PC-9 (cell line): Measurements from ENCODE around the gene AICDA. TPM values are rescaled to one million over a fixed set of nuclear protein-coding genes. Genes with fewer than 3 reads are reported as not detected.

Experiments used
- BruUV-seq: library from RNA; stranded (reverse); fragments of 400-500 nt; replicated peaks from 2 replicates; lab custom pipeline; 2021; lab: Mats Ljungman, UMichigan
- CTCF ChIA-PET: fragments of 300-600 bp; sonication (Branson Sonifier 250); formaldehyde crosslinking; loops from one replicate; lab custom pipeline; 2022; ENCODE audit warnings: antibody characterized with exemption; lab: Charles Lee
- POLR2A ChIA-PET: fragments of 300-600 bp; sonication (Branson Sonifier 250); formaldehyde crosslinking; loops from one replicate; lab custom pipeline; 2022; ENCODE audit warnings: antibody characterized with exemption; ENCODE audit not compliant: unreplicated experiment; lab: Charles Lee
- DNase-seq, 2 experiments: peaks; one replicate each; pipeline versions ENCODE4 v3.0.0 to v3.0.0-alpha.2; 2015 to 2022; ENCODE audit warnings: mixed read lengths in 1 of 2
- H2AFZ ChIP-seq: fragments of 200-600 bp; sonication (generic); 2 replicates; pipeline ENCODE4 v1.8.1; 2017; ENCODE audit warnings: antibody characterized with exemption
- H3F3A ChIP-seq: fragments of 200-600 bp; sonication (generic); 2 replicates; pipeline ENCODE4 v1.8.1; 2017; ENCODE audit warnings: antibody characterized with exemption, mild to moderate bottlenecking, low read depth; ENCODE audit not compliant: insufficient read depth
- H3K27ac ChIP-seq: fragments of 200-600 bp; sonication (generic); 2 replicates; pipeline ENCODE4 v1.6.1; 2016; ENCODE audit warnings: mixed run types
- H3K27me3 ChIP-seq: fragments of 200-600 bp; sonication (generic); 2 replicates; pipeline ENCODE4 v1.6.1; 2016; ENCODE audit warnings: low read depth, mixed run types; ENCODE audit not compliant: insufficient read depth
- H3K36me3 ChIP-seq: fragments of 200-600 bp; sonication (generic); 2 replicates; pipeline ENCODE4 v1.6.1; 2016; ENCODE audit warnings: low read depth, mixed run types
- H3K4me1 ChIP-seq: fragments of 200-600 bp; sonication (generic); replicated peaks from 2 replicates; pipeline ENCODE4 v1.6.1; 2016; ENCODE audit warnings: mixed run types; ENCODE audit not compliant: insufficient read depth
- H3K4me2 ChIP-seq: fragments of 200-600 bp; sonication (generic); 2 replicates; pipeline ENCODE4 v1.6.1; 2017; ENCODE audit warnings: mixed run types
- H3K4me3 ChIP-seq: fragments of 200-600 bp; sonication (generic); 2 replicates; pipeline ENCODE4 v1.6.1; 2016; ENCODE audit warnings: mixed run types
- H3K79me2 ChIP-seq: fragments of 200-600 bp; sonication (generic); 2 replicates; pipeline ENCODE4 v1.6.1; 2017; ENCODE audit warnings: low read depth, mixed run types
- H3K9me2 ChIP-seq: fragments of 200-600 bp; sonication (generic); 2 replicates; pipeline ENCODE4 v1.8.1; 2017; ENCODE audit warnings: mild to moderate bottlenecking; ENCODE audit not compliant: insufficient read depth
- H3K9me3 ChIP-seq: fragments of 200-600 bp; sonication (generic); 2 replicates; pipeline ENCODE4 v1.8.1; 2016; ENCODE audit warnings: low read depth; ENCODE audit not compliant: insufficient read depth
- H4K20me1 ChIP-seq: fragments of 200-600 bp; sonication (generic); 2 replicates; pipeline ENCODE4 v1.8.1; 2017; ENCODE audit not compliant: insufficient read depth
- EZH2 ChIP-seq: fragments of 200-600 bp; sonication (generic); IDR thresholded peaks from 2 replicates; pipeline ENCODE4 v1.8.0; 2017; ENCODE audit warnings: antibody characterized with exemption, low read depth
- intact Hi-C: fragments of 100-400 bp; cut with micrococcal nuclease; formaldehyde crosslinking; loops from one replicate; pipeline ENCODE4 v1.10.0; 2022; ENCODE audit not compliant: unreplicated experiment
- total RNA-seq: library from RNA; stranded (reverse); gene quantifications from 2 replicates; pipeline ENCODE4 v1.2.3, GENCODE V29; 2021
- TF ChIP-seq, protein P1 (sequence below): fragments of 200-600 bp; sonication (generic); conservative IDR thresholded peaks from 2 replicates; pipeline ENCODE4 v1.6.1; 2017; ENCODE audit warnings: mixed run types, antibody characterized with exemption, mild to moderate bottlenecking, moderate library complexity

AICDA gene
- total RNA-seq, 1 experiment from 2014 or later: not detected

DNA sequence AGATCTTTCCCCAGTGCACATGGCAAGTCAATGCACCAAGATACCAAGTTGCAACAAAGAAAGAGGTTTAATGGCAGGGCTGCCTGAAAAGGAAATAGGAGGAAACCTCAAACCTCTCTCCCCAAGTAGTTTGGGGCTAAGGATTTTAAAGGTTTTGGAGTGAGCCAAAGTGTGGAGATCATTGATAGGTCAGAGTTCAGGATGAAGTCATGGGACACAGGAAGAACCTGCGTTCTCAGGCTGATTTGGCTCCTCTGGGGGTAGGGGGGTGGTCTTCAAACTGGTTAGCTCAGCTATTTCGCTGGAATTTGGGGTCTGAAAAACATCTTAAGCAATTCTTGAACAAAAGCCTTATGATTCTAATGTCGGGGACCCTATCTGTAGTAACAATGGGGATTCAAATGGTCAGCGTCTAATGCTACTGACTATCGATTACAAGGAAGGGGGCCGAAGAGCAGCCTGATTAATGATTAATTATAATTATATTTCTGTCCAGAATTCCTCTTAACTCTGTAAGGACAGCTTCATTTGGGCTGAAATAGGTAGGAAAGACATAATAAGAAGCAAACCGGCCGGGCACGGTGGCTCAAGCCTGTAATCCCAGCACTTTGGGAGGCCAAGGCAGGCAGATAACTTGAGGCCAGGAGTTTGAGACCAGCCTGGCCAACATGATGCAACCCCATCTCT is 31.4 kb downstream of the AICDA start:
- Histone ChIP-seq H3K79me2 (no peaks in the 10 kb centered on the region), H3K9me2 (no peaks in the 10 kb centered on the region), H3F3A (no peaks in the 10 kb centered on the region), H3K27ac (no peak overlapping the region), H4K20me1 (no peaks in the 10 kb centered on the region), H3K27me3 (peaks cover 7% of the 10 kb centered on the region), H3K4me2 (no peak overlapping the region), H3K4me3 (no peak overlapping the region), H3K9me3 (no peaks in the 10 kb centered on the region; the same call in 1 of the 2 replicates), H3K36me3 (no peaks in the 10 kb centered on the region), H3K4me1 (no peaks in the 10 kb centered on the region), H2AFZ (no peak overlapping the region)
- ChIA-PET POLR2A (no interaction called here), CTCF (interaction anchor here (0.7 kb wide), 1 partner anchor 100 kb away, joined by 4 read pairs; no protein-coding TSS in a partner anchor)
- DNase-seq: no peak
- no TSS peak for BruUV-seq
- intact Hi-C loops: no loop called here
- TF ChIP-seq, protein P1, sequence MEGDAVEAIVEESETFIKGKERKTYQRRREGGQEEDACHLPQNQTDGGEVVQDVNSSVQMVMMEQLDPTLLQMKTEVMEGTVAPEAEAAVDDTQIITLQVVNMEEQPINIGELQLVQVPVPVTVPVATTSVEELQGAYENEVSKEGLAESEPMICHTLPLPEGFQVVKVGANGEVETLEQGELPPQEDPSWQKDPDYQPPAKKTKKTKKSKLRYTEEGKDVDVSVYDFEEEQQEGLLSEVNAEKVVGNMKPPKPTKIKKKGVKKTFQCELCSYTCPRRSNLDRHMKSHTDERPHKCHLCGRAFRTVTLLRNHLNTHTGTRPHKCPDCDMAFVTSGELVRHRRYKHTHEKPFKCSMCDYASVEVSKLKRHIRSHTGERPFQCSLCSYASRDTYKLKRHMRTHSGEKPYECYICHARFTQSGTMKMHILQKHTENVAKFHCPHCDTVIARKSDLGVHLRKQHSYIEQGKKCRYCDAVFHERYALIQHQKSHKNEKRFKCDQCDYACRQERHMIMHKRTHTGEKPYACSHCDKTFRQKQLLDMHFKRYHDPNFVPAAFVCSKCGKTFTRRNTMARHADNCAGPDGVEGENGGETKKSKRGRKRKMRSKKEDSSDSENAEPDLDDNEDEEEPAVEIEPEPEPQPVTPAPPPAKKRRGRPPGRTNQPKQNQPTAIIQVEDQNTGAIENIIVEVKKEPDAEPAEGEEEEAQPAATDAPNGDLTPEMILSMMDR: no peak
- no peak for TF ChIP-seq EZH2

DNA sequence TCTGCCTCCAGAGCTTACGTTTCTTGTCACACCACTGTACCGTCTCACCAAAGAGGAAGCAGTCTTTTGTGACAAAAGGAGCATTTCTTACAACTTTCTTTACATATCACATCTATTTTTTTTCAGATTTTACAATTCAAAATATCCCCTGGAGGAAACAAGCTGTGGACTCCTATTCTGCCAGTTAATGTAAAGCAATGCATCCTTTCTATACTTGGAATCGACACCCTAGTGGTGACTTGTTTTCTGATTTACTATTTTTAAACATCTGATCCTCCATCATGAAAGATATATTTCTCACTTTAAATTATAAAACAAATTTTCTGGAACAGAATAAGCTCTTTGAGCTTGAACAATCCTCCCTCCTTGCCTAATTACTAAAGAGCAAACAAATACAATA is 34.8 kb downstream of the AICDA start:
- ChIA-PET CTCF (interaction anchor here (0.6 kb wide), 2 partner anchors 248 to 537 kb away, joined by 5 to 8 read pairs; no protein-coding TSS in a partner anchor), POLR2A (interaction anchor here (0.6 kb wide), 1 partner anchor 33 kb away, joined by 5 read pairs; no protein-coding TSS in a partner anchor)
- intact Hi-C loops: no loop called here

DNA sequence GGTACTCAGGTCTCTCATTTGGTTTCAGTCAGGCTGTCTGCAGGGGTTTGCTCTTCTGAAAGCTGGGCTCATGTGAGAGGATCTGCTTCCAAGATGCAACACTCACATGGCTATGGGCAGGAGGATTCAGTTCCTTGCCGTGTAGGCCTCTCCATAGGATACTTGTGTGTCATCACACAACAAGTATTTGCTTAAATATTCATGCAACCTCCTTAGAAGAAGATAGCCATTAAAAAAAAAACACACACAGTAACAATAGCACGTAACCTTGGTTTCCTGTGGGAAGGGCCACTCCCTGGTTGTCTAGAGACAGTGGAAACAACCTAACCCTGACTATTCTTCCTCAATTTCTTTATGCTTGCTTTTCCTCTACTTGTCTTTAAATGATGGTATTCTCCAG is 40.2 kb downstream of the AICDA start:
- no peak overlapping the region for H3K27ac ChIP-seq
- H3K4me1 ChIP-seq: no peaks in the 10 kb centered on the region
- TF ChIP-seq EZH2: no peak
- TF ChIP-seq, protein P1: no peak
- intact Hi-C loops: no loop called here
- H4K20me1 ChIP-seq: no peaks in the 10 kb centered on the region
- peaks cover 2% of the 10 kb centered on the region; the same call in 1 of the 2 replicates for H3K27me3 ChIP-seq
- no peak overlapping the region for H3K4me2 ChIP-seq
- POLR2A ChIA-PET: no interaction called here
- no peak for DNase-seq
- H3K9me3 ChIP-seq: no peaks in the 10 kb centered on the region
- no peaks in the 10 kb centered on the region for H3K79me2 ChIP-seq
- no peak overlapping the region for H3K4me3 ChIP-seq
- no peaks in the 10 kb centered on the region for H3F3A ChIP-seq
- CTCF ChIA-PET: no interaction called here
- no TSS peak for BruUV-seq
- no peak overlapping the region for H2AFZ ChIP-seq
- H3K9me2 ChIP-seq: no peaks in the 10 kb centered on the region
- H3K36me3 ChIP-seq: no peaks in the 10 kb centered on the region

More for the DNA sequence above, 34.8 kb downstream of the AICDA start:
- H3K36me3 ChIP-seq: no peaks in the 10 kb centered on the region
- H3K4me2 ChIP-seq: no peak overlapping the region
- H4K20me1 ChIP-seq: no peaks in the 10 kb centered on the region
- no peaks in the 10 kb centered on the region for H3K79me2 ChIP-seq
- no peaks in the 10 kb centered on the region for H3K4me1 ChIP-seq
- no peaks in the 10 kb centered on the region for H3K9me3 ChIP-seq
- BruUV-seq: no TSS peak
- no peak for TF ChIP-seq EZH2
- TF ChIP-seq, protein P1: no peak
- no peak for DNase-seq
- H3K9me2 ChIP-seq: no peaks in the 10 kb centered on the region
- H3K4me3 ChIP-seq: no peak overlapping the region
- no peaks in the 10 kb centered on the region for H3F3A ChIP-seq
- H2AFZ ChIP-seq: no peak overlapping the region
- H3K27me3 ChIP-seq: peaks cover 9% of the 10 kb centered on the region
- H3K27ac ChIP-seq: no peak overlapping the region
